Upper lobe of left lung (tissue), 4 donors: Measurements from ENCODE around the gene CPN1.
"Not testable (repeated sequence)": the region's sequence is repeated elsewhere in the genome, so short reads cannot be mapped to it uniquely, and the experiment has no call there.

ENCODE experiments used
- CTCF ChIP-seq, 6 experiments: fragments of 450-650 bp in 4 of 6; fragments of 200-600 bp in 2 of 6; sonication (generic) in 2 of 6; IDR thresholded peaks; one replicate each; pipeline ENCODE4 v1.5.1; 2016 to 2019; ENCODE audit warnings: antibody characterized with exemption in 6 of 6
- POLR2A ChIP-seq, 4 donors: fragments of 450-650 bp; IDR thresholded peaks; one replicate each; pipeline ENCODE4 v1.5.1; 2016 to 2017; ENCODE audit warnings: antibody characterized with exemption in 4 of 4, mild to moderate bottlenecking in 2 of 4

- TF ChIP-seq CTCF, POLR2A (IDR thresholded peaks at IDR 0.05): not testable (repeated sequence)
Measured at GRCh38 chr10:100011906-100012305, 69.8 kb downstream of the CPN1 start.
